Dedifferentiated amniotic fluid mesenchymal stem cell (primary cell): ENCODE measurements around the gene SLC29A1.
"Not testable (repeated sequence)": the region's sequence is repeated elsewhere in the genome, so short reads cannot be mapped to it uniquely, and the experiment has no call there.

Experiments used
- DNase-seq: peaks from one replicate; pipeline ENCODE4 v3.0.0-alpha.2; 2016; ENCODE audit errors: extremely low spot score

The SLC29A1 gene

DNA sequence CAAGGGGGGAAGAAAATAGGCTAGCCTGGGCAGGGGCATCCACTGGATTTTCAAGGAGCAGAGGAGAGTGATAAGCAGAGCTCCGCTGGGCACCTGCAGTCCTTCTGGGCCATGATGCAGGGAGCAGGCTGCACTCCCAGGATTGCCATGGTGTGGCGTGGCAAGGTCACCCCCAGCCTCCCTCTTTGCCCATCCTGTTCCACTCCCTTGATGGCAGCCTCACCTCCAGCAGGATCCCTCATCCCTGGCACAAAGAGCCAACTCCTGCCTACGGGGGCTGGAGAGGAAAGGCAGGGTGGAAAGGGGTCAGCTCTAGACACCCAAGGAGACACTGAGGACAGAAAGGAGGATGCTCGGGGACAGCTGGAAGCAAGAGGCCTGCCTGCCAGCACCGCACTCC is 29.1 kb upstream of the SLC29A1 start:
- DNase-seq = no peak

DNA sequence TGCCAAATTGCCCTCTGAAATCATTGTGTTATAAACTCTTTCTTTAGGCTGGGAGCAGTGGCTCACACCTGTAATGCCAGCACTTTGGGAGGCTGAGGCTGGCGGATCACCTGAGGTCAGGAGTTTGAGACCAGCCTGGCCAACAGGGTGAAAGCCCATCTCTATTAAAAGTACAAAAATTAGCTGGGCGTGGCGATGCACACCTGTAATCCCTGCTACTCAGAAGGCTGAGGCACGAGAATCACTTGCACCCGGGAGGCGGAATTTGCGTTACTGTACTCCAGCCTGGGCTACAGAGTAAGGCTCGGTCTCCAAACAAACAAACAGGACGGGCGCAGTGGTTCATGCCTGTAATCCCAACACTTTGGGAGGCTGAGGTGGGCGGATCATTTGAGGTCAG is 27.0 kb upstream of the SLC29A1 start:
- not testable (repeated sequence) for DNase-seq

DNA sequence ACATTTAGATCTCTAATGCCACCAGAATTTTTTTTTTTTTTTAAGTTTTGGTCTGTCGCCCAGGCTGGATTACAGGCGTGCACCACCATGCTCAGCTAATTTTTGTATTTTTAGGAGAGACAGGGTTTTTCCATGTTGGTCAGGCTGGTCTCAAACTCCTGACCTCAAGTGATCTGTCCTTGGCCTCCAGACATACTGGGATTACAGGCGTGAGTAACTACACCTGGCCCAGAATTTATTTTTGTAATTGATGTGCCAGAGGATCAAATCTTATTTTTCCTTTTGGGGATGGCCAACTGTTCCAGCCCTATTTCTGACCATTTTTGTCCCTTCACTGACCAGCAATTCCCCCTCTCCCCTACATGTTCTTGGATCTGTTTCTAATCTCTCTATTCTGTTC is 24.7 kb upstream of the SLC29A1 start:
- no peak for DNase-seq

DNA sequence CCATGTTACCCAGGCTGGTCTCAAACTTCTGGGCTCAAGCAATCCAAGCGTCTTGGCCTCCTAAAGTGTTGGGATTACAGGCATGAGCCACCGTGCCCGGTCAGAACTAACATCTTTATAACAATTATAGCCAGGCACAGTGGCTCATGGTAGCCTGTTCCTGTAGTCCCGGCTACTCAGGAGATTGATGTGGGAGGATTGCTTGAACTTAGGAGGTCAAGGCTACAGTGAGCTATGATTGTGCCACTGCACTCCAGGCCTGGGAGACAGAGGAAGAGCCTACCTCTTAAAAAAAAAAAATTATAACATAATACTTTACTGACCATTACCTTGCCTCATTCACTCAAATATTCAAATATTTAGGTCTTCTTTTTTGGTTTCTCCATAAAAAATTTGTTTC is 23.5 kb upstream of the SLC29A1 start:
- no peak for DNase-seq

DNA sequence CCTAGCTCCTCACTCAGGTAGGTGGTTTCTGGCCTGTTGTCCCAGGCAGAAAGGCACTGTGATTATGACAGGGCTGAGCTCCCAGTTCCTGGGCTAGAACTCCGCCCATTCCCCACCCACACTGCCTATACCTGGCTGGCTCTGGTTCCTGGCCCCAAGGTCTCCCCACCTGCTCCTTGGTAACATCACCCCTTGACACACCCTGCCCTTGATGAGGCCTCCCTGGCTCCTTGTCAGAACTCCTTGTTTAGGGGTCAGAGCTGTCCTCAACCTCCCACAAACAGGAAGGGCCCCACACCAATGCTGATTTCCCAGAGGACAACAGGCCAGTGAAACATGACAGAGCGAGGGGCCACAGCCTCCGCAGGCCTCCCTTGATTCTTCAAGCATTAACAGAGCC is 22.2 kb upstream of the SLC29A1 start:
- DNase-seq = no peak

DNA sequence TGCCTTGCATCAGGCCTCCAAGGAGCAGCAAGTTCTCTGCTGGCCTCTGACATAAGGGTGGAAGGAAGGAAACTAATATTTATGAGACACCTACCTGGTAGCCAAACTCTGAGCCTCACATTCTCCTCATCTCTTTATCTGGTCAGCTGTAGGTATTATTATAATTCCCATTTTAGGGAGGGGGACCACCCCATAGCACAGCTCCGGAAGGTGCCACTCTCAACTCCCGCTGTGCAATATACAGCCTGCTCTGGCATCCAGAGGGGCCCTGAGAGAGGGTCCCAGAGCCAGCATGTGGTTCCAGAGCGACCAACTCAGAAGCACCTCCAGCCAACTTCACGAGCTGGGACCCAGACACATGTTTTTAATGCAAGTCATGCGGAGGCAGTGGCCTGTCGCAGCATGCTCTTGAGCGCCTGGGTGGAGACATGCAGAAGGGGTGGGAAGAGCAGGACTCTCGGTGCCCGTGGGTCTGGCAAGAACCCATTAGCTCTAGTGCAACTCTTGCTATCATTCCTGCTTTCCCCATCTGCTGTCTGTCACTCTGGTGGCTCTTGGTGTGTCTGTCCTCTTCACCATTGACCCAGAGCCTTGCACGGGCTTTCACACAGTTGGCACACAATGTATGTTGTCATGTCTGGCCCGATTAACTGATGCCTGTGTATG is 21.6 kb upstream of the SLC29A1 start:
- no peak for DNase-seq

DNA sequence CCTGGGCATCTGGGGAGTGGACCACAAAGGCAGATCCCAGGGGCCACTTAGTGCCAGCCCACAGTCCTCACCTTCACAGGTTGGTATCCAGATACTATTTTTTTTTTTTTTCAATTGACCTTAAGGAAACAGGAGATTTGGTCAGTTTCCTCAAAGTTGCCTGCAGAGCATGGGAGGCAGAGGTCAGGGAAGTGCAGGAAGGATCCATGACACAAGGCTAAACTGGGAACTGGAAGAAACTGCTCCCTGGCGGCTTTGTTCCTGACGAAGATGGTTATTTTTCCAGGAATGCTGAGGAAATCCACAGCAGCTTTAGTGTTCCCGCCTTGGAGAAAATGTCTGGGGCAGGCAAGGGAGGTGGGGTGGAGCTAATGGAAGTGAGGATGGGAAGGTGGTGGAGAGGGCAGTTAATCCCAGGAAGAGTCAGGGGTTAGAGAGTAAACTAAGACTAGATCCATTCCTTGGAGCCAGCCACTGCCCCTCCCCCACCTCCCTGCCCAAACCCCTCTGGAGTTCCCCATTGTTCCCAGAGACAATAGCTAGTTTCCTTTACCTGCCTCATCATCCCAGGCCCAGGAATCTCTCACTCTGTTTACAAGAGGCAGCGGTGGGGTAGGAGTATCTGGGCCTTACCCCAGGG is 20.9 kb upstream of the SLC29A1 start:
- no peak for DNase-seq

DNA sequence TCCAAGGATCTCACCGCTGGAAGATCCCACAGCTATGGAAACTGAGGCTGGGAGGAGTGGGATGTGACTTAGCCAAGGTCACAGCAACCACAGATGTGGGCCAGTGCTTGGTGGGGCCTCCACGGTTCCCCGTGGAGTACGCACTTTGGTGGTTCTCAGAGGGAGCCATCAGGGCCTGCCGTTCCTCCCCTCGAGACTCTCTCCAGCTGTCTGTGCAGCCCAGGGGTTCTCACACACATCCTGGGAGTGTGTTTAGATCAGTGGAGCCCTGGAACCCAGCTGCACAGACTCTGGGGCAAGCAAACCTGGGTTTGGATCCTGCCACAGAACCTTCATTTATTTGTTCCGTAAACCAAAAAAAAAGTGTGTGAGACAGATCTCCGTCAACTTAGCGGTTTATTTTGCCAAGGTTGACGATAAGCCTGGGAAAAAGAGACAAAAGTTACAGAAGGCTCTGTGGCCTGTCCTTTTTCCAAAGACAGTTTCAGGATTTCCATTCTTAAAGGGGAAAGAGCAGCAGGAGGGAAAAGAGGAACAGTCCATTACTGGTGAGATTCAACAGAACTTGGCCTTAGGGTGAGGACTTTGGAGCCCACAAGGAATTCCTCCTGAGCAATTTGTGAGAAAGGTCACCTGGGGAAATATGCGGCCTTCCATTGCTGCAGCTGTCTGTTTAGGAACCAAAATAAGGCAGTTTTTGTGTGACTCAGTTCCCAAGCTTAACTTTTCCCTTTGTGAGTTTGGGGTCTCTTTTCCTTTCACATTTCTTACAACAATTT is 20.2 kb upstream of the SLC29A1 start:
- DNase-seq = no peak

DNA sequence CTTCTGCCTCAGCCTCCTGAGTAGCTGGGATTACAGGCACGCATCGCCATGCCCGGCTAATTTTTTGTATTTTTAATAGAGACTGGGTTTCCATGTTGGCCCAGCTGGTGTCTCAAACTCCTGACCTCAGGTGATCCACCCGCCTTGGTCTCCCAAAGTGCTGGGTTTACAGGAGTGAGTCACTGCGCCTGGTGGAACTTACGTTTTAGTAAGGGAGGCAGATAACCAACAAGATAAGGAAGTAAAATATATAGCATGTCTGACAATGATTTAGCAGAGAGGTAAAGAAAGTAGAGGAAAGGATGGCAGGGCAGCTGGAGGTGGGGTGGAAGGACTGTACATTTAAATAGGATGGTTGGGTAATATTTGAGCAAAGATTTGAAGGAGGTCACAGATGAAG is 19.4 kb upstream of the SLC29A1 start:
- no peak for DNase-seq

DNA sequence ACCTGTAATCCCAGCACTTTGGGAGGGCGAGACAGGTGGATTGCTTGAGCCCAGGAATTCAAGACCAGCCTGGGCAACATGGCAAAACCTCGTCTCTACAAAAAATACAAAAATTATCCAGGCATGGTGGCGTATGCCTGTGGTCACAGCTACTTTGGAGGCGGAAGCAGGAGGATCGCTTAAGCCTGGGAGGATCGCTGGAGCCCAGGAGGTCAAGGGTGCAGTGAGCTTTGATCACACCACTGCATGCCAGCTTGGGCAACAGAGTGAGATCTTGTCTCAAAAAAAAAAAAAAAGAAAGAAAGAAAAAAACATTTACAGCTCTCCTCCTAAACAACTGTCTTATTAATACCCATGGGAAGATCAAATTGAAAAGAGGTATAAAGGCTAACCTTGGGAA is 15.4 kb upstream of the SLC29A1 start:
- DNase-seq = no peak

DNA sequence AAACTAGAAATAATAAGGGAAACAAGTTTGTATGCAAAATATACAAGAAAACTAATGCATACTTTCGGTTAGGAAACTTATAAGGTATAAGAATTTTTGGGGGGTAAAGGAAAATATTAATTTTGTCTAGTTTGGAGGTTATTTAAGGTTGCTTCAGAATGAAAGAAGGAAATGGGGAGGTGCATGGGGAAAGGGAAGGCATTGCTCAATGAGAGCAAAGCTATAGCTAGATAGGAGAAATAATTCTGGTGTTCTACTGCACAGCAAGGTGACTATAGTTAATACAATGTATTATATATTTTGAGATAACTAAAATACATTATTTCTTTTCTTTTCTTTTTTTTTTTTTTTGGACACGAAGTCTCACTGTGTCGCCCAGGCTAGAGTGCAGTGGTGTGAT is 12.1 kb upstream of the SLC29A1 start:
- DNase-seq = no peak

DNA sequence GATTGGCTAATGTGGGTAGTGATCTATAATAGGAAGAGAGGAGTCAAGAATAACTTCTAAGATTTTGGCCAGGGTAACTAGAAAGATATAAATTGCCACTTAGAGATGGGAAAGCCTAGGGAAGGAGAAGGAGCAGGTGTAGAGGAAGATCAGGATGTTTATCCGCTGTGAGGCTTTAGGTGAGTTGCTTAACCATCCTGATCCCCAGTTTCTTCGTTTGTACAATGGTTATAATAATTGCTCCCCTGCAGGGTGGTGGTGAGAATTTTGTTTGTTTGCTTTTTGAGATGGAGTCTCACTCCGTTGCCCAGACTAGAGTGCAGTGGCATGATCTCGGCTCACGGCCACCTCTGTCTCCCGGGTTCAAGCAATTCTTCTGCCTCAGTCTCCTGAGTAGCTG is 9.1 kb upstream of the SLC29A1 start:
- DNase-seq = no peak

DNA sequence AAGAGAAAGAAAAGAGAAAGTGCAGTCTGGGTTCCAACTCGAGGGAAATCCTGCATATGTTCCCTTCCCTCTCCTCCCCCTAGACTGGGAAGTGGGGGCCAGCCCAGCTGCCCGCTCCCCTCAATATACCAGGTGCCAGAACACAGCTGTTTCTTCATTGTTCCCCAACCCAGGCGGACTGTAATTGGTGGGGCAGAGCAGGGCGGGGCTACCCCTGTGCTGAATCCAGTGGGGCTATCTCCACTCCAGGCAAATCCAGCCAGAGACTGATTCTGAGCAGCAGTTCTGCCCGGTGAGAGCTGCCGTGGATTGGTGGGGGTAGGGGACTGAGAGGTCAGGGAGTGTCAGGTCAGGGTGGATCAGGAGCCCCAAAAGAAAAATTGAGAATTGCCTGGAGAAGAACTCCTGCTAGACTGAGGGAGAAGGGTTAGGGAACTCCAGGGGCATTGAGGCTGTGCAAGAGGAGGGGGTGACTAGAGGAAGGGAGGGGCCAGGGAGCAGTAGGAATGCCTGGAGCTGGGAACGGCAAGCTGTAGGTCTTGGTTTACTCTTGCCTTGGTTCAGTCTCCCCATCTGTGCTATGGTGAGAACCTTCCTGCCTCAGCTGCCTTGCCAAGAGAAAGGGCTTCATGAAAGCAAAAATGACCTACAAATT is 6.6 kb upstream of the SLC29A1 start, which contains the start of gene MYMX:
TSS of gene MYMX (plus strand) at position 250 of the 655 bp plus-strand sequence. CDS start 546 bp downstream, outside the sequence.
- no peak for DNase-seq

DNA sequence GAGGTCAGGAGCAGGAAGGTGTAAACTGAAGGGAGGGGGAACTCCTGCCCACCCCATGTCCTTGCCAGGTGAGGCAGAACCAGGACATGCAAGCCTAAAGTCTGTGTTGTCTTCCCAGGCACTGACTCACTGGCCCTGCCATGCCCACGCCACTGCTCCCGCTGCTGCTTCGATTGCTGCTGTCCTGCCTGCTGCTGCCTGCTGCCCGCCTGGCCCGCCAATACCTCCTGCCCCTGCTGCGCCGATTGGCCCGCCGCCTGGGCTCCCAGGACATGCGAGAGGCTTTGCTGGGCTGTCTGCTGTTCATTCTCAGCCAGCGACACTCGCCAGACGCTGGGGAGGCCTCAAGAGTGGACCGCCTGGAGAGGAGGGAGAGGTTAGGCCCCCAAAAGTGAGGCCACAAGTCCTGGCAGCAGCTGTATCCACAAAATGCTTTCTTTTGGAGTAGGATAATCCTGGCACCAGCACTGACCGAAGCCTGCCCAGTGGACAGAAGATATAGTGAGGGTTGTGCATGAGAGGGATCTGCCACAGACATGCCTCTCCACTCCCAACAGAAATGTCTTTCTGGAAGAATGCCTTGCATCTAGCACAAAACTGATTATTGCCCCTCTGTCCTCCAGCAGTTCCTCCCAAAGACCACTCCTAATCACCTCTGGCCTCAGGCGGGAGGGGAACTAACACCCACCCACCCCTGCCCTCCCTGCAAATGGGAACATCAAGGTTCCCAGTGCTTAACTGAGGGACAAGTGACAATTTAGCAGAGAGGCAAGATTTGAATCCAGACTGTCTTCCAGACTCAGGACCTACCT is 5.9 kb upstream of the SLC29A1 start:
- DNase-seq = no peak

DNA sequence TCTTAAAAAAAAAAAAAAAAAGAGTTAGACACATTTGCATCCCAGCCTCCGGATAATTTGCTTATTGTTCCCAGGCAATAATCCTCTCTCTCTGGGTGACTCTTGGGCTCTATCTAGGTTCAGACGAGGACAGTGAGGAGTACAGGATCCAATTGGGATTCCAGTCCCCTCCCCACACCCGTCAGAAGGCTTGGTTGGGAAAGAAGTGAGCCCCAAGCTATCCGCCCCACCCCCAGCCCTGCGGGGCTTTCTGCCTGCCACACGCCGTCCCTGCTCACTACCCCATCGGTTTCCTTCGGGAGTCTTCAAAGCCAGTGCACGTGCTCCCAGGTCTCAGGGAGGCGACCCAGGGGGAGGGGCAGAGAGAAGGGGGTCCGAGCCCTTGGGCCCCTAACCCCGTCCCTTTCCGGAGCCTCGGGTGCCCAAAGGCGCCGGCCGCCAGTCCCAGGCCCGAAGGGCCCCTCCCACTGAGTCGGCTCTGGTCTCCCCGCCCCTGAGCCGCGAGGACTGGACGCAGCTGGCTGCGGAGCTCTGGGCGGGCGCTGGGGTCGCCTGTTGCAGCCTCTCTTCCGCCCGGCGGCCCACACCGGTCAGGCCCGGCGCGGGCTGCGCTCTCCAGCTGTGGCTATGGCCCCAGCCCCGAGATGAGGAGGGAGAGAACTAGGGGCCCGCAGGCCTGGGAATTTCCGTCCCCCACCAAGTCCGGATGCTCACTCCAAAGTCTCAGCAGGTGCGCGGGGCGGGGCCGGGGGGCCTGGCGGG is 4.2 kb upstream of the SLC29A1 start:
- DNase-seq = peak; percentile 43

DNA sequence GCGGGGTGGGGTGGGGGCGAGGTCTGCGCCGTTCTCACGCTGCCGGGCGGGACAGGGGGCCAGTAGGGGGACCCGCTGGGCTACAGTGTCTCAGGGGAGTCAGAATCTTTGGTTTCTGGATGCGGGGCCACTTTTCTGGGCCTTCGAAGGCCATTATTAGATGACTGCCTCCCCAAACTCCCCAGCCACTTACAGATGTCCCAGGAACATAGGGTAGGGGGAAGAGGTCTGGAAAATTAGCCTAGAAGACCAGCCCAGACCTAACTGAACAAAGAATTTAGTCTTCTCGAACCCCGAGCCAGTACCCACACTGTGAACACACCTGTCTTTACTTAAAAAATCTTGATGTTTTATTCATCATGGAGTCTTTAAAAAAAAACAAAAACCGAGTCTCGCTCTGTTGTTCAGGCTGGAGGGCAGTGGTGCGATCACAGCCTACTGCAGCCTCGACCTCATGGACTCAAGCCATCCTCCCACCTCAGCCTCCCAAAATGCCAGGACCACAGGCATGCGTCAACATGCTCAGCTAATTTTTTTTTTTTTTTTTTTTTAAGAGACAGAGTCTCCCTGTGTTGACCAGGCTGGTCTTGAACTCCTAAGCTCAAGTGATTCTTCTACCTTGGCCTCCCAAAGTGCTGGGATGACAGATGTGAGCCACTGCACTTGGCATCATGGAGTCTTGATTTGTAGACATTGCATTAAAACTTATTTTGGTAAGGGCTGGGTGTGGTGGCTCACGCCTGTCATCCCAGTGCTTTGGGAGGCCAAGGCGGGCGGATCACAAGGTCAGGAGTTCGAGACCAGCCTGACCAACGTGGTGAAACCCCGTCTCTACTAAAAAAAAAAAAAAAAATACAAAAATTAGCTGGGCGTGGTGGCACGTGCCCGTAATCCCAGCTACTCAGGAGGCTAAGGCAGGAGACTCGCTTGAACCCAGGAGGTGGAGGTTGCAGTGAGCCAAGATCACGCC is 3.3 kb upstream of the SLC29A1 start:
- no peak for DNase-seq

DNA sequence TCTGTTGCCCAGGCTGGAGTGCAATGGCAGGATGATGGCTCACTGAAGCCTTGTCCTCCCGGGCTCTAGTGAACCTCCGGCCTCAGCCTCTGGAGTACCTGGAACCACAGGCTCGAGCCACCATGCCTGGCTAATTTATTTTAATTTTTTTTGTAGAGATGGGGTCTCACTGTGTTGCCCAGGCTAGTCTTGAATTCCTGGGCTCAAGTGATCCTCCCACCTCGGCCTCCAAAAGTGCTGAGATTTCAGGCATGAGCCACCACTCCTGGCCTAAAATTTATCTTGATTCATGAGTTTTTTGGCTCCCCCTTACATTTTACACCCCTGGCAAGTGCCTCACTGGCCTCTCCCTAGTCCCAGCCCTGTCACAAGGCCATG is 2.5 kb upstream of the SLC29A1 start:
- no peak for DNase-seq

DNA sequence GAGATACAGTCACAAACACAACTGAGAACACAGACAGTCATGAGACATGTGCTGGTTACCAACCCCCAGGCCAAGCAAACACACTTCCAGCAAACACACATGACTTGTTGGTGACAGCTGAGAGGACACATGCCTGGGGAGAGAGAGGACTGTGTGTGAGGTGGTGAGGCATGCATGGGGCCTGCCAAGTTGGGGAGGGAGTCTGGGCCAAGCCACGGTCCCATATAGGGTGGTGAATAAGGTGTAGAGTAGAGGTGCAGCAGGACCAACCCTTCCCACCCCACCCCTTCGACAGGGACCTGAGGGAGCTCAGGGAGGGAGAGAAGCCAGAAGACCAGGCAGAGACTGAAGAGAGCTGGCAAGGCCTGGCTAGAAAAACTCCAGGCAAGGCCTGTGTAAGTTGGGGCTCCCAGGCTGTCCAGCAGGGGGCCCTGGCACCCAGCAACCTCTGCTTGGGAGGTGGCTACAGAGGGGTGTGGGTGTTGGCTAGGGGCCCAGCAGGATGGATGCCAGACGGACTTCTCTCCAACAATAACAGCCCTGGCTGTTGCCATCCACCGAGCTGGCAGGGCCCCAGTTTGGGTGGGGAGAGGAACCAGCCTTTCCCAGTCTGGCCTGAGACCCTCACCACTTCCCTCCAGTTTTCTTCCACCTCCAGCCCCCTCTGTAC is 2.0 kb upstream of the SLC29A1 start:
- peak; percentile 79 for DNase-seq

DNA sequence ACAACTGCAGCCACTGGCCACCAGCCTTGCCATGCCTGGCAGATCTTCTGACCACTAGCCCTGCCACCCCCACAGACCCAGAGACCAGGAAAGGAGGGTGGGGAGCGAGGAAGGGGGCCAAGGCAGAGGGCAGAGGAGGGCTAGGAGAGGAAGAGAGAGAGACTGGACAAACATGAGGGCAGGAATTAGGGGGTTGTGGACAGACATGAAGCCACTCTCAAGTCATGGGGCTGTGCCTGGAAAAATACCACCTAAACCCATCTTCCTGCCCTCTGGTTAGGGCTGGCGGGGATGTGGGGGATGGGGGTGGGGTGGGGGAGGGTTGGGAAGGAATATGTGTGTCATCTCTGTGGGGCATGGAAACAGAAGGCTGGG is 1.4 kb upstream of the SLC29A1 start:
- DNase-seq = no peak
